ENCODE data around the gene SIAH3. TPM values are rescaled to one million over a fixed set of nuclear protein-coding genes. Genes with fewer than 3 reads are reported as not detected.
"Not testable (repeated sequence)": the region's sequence is repeated elsewhere in the genome, so short reads cannot be mapped to it uniquely, and the experiment has no call there.

The SIAH3 gene
- polyA plus RNA-seq, 3 donors: not detected

DNA sequence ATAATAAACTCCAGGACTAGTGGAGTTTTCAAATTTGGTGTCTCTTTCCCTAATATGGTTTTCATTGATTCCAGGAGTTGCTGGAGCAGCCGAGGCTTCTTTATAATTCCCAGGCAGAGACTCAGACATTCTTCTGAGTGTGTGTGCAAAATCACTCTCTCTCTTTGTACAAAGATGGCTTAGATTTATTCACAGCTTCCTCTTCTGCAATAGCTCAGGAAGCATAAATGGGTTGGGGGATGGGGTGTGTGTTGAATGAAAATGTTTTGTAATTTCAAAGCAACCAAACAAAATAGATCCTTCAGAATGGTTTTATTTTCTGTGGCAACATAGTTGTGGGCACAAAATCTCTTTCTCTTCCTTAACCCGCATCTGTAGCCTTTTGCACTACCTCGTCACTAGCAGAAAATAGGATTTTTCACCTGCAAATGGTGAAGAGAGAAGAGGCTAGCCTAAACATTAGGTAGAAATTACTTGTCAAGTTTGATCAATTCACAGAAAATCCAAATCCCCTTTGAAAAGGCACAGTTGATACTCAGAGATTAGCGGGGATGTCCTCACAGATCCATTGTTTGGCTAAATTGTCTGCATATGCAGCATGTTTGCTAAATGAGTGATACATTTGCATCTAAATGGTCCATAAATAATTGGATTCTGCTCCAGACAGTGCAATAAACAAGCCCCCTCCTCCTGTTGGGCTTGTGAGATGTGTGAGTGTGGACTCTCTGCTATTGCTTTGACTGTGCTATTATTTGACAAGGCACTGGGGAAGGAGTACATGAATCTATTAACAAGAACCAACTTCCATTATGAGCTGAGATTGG is 82.7 kb downstream of the SIAH3 start:
- no peak overlapping the region for H3K27ac ChIP-seq (ENCODE audit: low read depth, low read length)
- WGBS, 3 donors: 38 to 74% (median 42%) methylated on average over 4 of the region's 4 CpGs

DNA sequence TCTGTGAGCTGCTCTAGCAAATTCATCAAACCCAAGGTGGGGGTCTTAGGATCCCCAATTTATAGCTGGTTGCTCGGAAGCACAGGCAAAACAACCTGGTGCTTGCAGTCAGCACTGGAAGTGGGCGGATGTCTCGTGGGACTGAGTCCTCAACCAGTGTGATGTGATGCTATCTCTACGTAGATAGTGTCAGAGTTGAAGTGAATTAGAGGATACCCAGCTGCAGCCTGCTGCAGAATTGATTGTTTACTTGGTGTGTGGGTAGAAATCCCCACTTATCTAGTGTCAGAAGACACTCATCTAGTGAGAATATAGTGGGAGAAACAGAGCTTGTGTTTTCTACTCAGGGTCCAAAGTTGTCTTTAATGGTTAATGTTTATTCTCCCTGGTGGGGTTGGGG is 86.1 kb downstream of the SIAH3 start:
- WGBS, 3 donors: 75 to 81% (median 77%) methylated on average over 4 of the region's 4 CpGs
- H3K27ac ChIP-seq (ENCODE audit: low read depth, low read length): no peak overlapping the region

GRCh38 chr13:45763419-45763818 is 88.1 kb downstream of the SIAH3 start:
- H3K27ac ChIP-seq (ENCODE audit: low read depth, low read length): no peak overlapping the region
- 84 to 85% (median 84%) methylated on average over 4 of the region's 4 CpGs for WGBS, 3 donors

DNA sequence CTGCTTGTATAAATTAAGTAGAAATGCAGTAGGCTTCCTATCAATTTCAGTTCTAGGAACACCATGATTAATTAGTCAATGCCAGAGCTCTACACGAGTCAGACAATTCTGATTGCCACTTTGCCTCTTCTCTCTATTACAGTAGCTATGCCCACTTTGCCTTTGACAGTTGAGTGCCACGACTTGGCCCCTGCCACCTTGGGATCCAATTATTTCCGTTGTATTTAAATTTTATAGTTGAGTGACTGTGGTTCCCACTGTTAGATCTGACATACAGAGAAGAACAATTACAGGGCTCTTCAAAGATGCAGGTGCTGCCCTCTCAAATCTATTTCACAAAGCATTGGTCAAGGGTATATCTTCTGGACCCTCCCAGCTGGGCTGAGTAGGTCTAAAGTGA is 94.0 kb downstream of the SIAH3 start:
- WGBS, 3 donors: 65 to 72% (median 72%) methylated on average over 3 of the region's 3 CpGs
- not testable (repeated sequence) for H3K27ac ChIP-seq (ENCODE audit: low read depth, low read length)

GRCh38 chr13:45756498-45756897 is 95.1 kb downstream of the SIAH3 start:
- not testable (repeated sequence) for H3K27ac ChIP-seq (ENCODE audit: low read depth, low read length)
- 90 to 94% (median 92%) methylated on average over 1 of the region's 1 CpG for WGBS, 3 donors

DNA sequence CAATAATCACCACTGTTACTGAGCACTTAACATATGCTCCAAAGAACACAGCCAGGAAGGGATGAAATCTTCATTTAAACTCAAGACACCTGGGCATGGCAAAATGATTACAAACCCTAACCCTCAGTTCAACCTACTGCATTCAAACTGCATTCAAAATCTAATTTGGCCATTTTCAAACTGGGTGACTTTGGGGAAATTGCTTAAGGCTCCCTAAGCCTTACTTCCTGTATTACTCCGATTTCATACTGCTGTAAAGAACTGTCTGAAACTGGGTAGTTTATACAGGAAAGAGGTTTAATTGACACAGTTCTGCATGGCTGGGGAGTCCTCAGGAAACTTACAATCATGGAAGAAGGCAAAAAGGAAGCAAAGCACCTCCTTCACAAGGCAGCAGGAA is 99.0 kb downstream of the SIAH3 start:
- H3K27ac ChIP-seq (ENCODE audit: low read depth, low read length): no peak overlapping the region
- 41 to 74% (median 58%) methylated on average over 1 of the region's 1 CpG for WGBS, 3 donors

DNA sequence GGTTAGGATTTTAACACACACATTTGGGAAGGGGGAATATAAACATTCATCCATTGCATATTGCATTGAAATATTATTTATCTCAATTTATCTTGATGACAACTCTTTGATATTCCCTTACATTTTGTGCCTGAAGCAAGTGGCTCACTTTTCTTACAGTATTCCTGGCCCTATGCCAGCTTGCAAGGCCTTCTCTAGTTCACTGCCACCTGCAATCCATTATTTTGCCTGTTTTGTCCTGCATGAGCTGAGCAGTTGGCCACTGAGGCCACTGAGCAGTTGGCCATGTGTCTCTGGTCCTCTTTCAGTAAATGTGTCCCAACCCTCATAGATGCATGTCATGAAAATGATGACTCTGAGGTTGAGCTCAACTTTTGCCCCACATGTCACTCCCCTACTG is 99.7 kb downstream of the SIAH3 start:
- H3K27ac ChIP-seq (ENCODE audit: low read depth, low read length): no peak overlapping the region

- H3K27ac ChIP-seq (ENCODE audit: low read depth, low read length): no peak overlapping the region
- WGBS, 3 donors: 87 to 95% (median 91%) methylated on average over 3 of the region's 3 CpGs
These were observed 101.0 kb downstream of the SIAH3 start for GRCh38 chr13:45750566-45750965.

- H3K27ac ChIP-seq (ENCODE audit: low read depth, low read length): no peak overlapping the region
- WGBS, 3 donors: 40 to 68% (median 51%) methylated on average over 13 of the region's 13 CpGs
These were observed 102.4 kb downstream of the SIAH3 start for GRCh38 chr13:45748941-45749759.

GRCh38 chr13:45747071-45747470 is 104.5 kb downstream of the SIAH3 start:
- WGBS, 3 donors: 30 to 65% (median 42%) methylated on average over 2 of the region's 2 CpGs
- no peak overlapping the region for H3K27ac ChIP-seq (ENCODE audit: low read depth, low read length)

DNA sequence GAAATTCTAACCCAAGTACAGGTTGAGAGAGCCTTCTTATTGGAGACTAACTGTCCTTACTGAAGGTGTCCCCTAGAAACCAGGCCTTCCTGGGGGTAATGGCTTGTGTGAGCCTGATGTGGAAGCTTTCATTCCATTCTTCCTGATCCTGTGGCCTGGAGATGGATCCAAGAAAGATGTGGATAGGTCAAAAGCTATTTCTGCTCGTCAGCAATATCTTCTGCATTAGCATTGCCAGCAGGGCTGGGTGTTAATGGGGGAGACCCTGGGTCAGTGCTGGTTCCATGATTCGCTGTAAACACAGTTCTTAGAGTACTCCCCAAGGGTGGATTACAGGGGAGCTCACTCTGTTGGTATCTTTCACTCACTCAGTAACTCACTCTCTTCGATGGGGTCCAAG is 106.6 kb downstream of the SIAH3 start:
- H3K27ac ChIP-seq (ENCODE audit: low read depth, low read length): no peak overlapping the region
- 81 to 92% (median 91%) methylated on average over 3 of the region's 3 CpGs for WGBS, 3 donors

- 70 to 93% (median 87%) methylated on average over 5 of the region's 5 CpGs for WGBS, 3 donors
- H3K27ac ChIP-seq (ENCODE audit: low read depth, low read length): no peak overlapping the region
These were observed 108.6 kb downstream of the SIAH3 start for GRCh38 chr13:45742985-45743384.

GRCh38 chr13:45737571-45738017 is 114.0 kb downstream of the SIAH3 start:
- 38 to 67% (median 41%) methylated on average over 2 of the region's 2 CpGs for WGBS, 3 donors
- no peak overlapping the region for H3K27ac ChIP-seq (ENCODE audit: low read depth, low read length)

DNA sequence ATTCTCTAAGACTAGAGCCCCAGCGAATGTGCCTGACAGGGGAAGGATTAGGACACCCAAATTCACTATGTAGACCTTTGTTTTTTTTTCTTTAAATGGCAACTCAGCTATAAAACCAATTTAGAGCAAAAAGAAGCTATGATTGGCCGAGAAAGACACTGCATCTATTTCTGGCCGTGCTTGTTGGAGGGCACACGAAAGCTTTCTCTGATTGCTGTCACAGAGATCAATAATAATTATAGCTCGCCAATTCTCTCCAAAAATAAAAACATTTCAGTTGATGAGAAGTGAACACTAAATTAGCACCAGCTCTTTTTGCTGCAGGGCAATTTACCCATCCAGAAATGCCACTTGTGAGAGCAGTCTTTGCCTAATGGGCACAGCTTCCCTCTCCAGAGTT is 118.2 kb downstream of the SIAH3 start:
- H3K27ac ChIP-seq (ENCODE audit: low read depth, low read length): no peak overlapping the region
- WGBS, 3 donors: 83 to 87% (median 85%) methylated on average over 5 of the region's 5 CpGs

DNA sequence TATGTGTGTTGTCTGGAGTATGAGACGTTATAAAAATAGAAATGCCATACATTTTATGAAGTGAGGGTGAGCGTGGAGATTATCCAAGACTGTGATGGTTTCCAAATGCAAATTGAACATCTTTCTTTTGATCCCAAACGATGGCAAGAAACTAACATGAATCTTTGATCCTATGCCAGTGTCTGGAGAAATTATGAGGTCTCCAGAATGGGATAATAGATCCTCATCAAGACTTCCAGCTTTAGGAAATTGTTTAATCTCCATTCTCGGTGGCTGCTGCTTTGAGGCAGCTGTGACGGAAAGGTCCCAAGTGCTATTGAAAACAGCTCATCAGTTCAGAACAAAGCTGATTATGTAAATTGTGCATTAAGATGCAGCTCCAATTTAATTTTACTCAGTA is 118.6 kb downstream of the SIAH3 start:
- no peak overlapping the region for H3K27ac ChIP-seq (ENCODE audit: low read depth, low read length)
- 46 to 68% (median 55%) methylated on average over 5 of the region's 5 CpGs for WGBS, 3 donors

DNA sequence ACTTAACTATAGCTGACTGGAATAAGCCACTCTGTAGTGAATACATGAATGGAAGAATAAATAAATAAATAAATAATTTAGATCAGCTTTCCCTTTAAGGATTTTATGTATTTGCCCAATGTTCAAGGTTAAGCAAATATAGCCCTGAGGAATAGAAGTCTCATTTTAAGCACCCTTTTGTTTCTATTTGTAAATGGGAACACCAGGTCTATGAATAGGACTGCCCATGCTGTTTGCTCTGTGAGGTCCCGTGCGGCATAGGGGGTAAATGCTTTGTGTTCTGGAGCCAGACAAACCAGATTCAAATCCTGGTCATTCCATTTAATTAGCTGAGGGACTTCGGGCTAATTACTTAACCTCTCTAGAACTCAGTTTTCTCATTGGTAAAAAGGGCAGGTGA is 120.1 kb downstream of the SIAH3 start:
- WGBS, 3 donors: 32 to 92% (median 90%) methylated on average over 3 of the region's 3 CpGs
- H3K27ac ChIP-seq (ENCODE audit: low read depth, low read length): no peak overlapping the region

DNA sequence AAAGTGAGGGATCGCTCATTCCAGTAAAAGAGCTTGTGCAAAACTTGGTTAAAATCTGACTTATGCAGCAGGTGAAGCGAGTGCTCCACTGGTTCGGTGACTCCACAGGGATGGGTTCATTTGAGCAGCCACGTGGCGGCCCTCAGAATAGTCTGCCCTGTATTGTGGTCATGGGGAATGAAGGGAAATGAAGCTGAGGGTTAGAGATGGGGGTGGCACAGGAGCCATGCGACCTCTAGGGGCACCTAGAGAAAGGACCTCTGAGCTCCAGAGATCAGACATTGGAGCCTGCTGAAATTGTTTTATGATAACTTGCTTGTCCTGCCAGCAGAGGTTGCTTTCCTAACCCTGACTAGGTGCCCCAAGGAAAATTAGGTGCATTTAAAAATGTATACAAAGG is 122.8 kb downstream of the SIAH3 start:
- H3K27ac ChIP-seq (ENCODE audit: low read depth, low read length): no peak overlapping the region
- 72 to 89% (median 74%) methylated on average over 6 of the region's 6 CpGs for WGBS, 3 donors
